Karpas-422 (cell line): ENCODE results near the gene MFSD6. TPM values are rescaled to one million over a fixed set of nuclear protein-coding genes. Genes with fewer than 3 reads are reported as not detected.

Experiments
- DNase-seq: peaks from one replicate; pipeline ENCODE4 v3.0.0-alpha.2; 2015
- H2AFZ ChIP-seq: fragments of 200-600 bp; sonication (generic); 2 replicates; pipeline ENCODE4 v1.6.1; 2014; ENCODE audit warnings: antibody characterized with exemption, low read length, mixed read lengths
- H3K27ac ChIP-seq: fragments of 200-600 bp; sonication (generic); 2 replicates; pipeline ENCODE4 v1.5.1; 2014; ENCODE audit warnings: mild to moderate bottlenecking, low read length, moderate library complexity
- H3K27me3 ChIP-seq: fragments of 200-600 bp; sonication (generic); 2 replicates; pipeline ENCODE4 v1.6.1; 2014; ENCODE audit warnings: low read length, mixed read lengths
- H3K36me3 ChIP-seq: fragments of 200-600 bp; sonication (generic); 2 replicates; pipeline ENCODE4 v1.6.1; 2014; ENCODE audit warnings: low read length, mixed read lengths; ENCODE audit not compliant: insufficient read depth
- H3K4me1 ChIP-seq: fragments of 200-600 bp; sonication (generic); 2 replicates; pipeline ENCODE4 v1.6.1; 2014; ENCODE audit warnings: mild to moderate bottlenecking, low read length, mixed read lengths
- H3K4me2 ChIP-seq: fragments of 200-600 bp; sonication (generic); 2 replicates; pipeline ENCODE4 v1.6.1; 2014; ENCODE audit warnings: low read length, low read depth, mild to moderate bottlenecking; ENCODE audit not compliant: poor library complexity, severe bottlenecking
- H3K4me3 ChIP-seq: fragments of 200-600 bp; sonication (generic); 2 replicates; pipeline ENCODE4 v1.5.1; 2014; ENCODE audit warnings: mild to moderate bottlenecking, antibody characterized with exemption, low read length, mixed read lengths
- H3K79me2 ChIP-seq: fragments of 200-600 bp; sonication (generic); 2 replicates; pipeline ENCODE4 v1.6.1; 2014; ENCODE audit warnings: mild to moderate bottlenecking, low read length, mixed read lengths
- H3K9ac ChIP-seq: fragments of 200-600 bp; sonication (generic); 2 replicates; pipeline ENCODE4 v1.6.0; 2014; ENCODE audit warnings: low read length
- H3K9me2 ChIP-seq: fragments of 200-600 bp; sonication (generic), shearing (Covaris generic); replicated peaks from 2 replicates; pipeline ENCODE4 v1.6.0; 2014; ENCODE audit warnings: mild to moderate bottlenecking, low read length, moderate library complexity; ENCODE audit not compliant: insufficient read depth
- H3K9me3 ChIP-seq: fragments of 300-700, 200-600 bp; sonication (generic); 2 replicates; pipeline ENCODE4 v1.6.1; 2014; ENCODE audit warnings: low read length, mixed read lengths
- H4K20me1 ChIP-seq: fragments of 200-600 bp; sonication (generic); 2 replicates; pipeline ENCODE4 v1.6.1; 2014; ENCODE audit warnings: mild to moderate bottlenecking, antibody characterized with exemption, low read length, low read depth; ENCODE audit not compliant: insufficient read depth
- total RNA-seq: library from RNA; depleted of rRNA; stranded (reverse); fragments of >200 nt; shearing (Covaris generic); gene quantifications from 2 replicates; pipeline ENCODE4 v1.2.3, GENCODE V29; 2014; ENCODE audit warnings: low replicate concordance

Gene MFSD6
- total RNA-seq, 1 experiment from 2014 or later: 65.9 TPM

- Histone ChIP-seq H2AFZ (no peak overlapping the region), H3K27me3 (no peaks in the 10 kb centered on the region), H3K9me3 (no peaks in the 10 kb centered on the region), H3K9me2 (no peaks in the 10 kb centered on the region), H3K4me1 (peaks cover 64% of the 10 kb centered on the region), H3K36me3 (no peaks in the 10 kb centered on the region), H3K27ac (peak overlapping the region; percentile 10; the same call in 1 of the 2 replicates), H3K4me2 (no peak overlapping the region), H3K4me3 (no peak overlapping the region), H3K79me2 (peaks cover 96% of the 10 kb centered on the region), H3K9ac (0 out of 2 replicates have a peak overlapping the region, but pooled peaks have one; percentile 8), H4K20me1 (no peaks in the 10 kb centered on the region)
- no peak for DNase-seq
Observed at GRCh38 chr2:190444976-190445375, 36.8 kb downstream of the MFSD6 start.

GRCh38 chr2:190446193-190446592 is 38.0 kb downstream of the MFSD6 start:
- H3K27me3 ChIP-seq: no peaks in the 10 kb centered on the region
- H3K79me2 ChIP-seq: peaks cover 96% of the 10 kb centered on the region
- no peak overlapping the region for H2AFZ ChIP-seq
- no peak overlapping the region for H3K27ac ChIP-seq
- no peak for DNase-seq
- H3K9me2 ChIP-seq: no peaks in the 10 kb centered on the region
- no peak overlapping the region for H3K9ac ChIP-seq
- H3K36me3 ChIP-seq: no peaks in the 10 kb centered on the region
- H3K4me1 ChIP-seq: peaks cover 51% of the 10 kb centered on the region
- H3K9me3 ChIP-seq: no peaks in the 10 kb centered on the region
- no peak overlapping the region for H3K4me2 ChIP-seq
- no peaks in the 10 kb centered on the region for H4K20me1 ChIP-seq
- H3K4me3 ChIP-seq: no peak overlapping the region

DNA sequence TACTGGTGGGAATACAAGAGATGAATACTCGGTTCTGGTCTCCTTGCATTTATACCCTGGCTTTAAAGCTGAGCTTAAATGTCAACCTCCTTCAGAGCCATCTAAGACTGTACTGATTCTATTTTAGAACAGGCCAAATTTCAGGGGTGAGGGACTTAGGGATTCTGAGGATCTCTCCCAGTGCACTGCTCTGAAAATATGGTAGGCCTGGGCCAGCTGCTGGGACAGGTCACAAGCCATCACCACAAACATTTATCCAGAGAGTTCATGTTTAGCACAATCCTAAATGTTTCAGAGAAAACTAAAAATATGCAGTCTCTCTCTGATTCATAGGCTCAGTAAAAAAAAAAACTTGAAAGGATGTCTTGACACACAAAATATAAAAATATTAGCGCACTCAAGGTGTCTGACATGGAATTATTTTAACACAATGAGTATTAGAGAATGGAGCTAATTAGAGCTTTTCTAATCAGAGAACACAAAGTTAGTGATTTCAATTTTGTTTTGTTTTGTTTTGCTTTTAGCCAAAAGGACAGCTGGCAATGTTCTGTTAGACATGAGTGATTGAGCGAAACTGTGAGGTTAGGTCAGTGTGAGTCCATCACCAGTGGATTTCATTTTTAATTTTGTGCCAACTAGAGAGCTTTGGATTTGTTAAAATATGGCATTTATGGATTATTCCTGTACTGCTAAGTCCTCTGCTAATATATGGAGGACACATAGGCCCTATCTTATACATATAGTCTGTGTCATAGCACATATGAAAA is 38.8 kb downstream of the MFSD6 start:
- Histone ChIP-seq H2AFZ (no peak overlapping the region), H3K4me2 (no peak overlapping the region), H3K9me2 (no peaks in the 10 kb centered on the region), H3K27ac (no peak overlapping the region), H3K27me3 (no peaks in the 10 kb centered on the region), H4K20me1 (no peaks in the 10 kb centered on the region), H3K4me1 (peaks cover 44% of the 10 kb centered on the region), H3K9me3 (no peaks in the 10 kb centered on the region), H3K4me3 (no peak overlapping the region), H3K79me2 (peaks cover 96% of the 10 kb centered on the region), H3K9ac (no peak overlapping the region), H3K36me3 (no peaks in the 10 kb centered on the region)
- no peak for DNase-seq

- H2AFZ ChIP-seq: no peak overlapping the region
- H3K4me2 ChIP-seq: no peak overlapping the region
- H4K20me1 ChIP-seq: no peaks in the 10 kb centered on the region
- no peak overlapping the region for H3K9ac ChIP-seq
- H3K9me3 ChIP-seq: no peaks in the 10 kb centered on the region
- H3K27me3 ChIP-seq: no peaks in the 10 kb centered on the region
- no peaks in the 10 kb centered on the region for H3K36me3 ChIP-seq
- no peak for DNase-seq
- H3K4me3 ChIP-seq: no peak overlapping the region
- no peak overlapping the region for H3K27ac ChIP-seq
- no peaks in the 10 kb centered on the region for H3K9me2 ChIP-seq
- peaks cover 36% of the 10 kb centered on the region for H3K4me1 ChIP-seq
- peaks cover 93% of the 10 kb centered on the region for H3K79me2 ChIP-seq
Observed at GRCh38 chr2:190447766-190448165, 39.6 kb downstream of the MFSD6 start.

DNA sequence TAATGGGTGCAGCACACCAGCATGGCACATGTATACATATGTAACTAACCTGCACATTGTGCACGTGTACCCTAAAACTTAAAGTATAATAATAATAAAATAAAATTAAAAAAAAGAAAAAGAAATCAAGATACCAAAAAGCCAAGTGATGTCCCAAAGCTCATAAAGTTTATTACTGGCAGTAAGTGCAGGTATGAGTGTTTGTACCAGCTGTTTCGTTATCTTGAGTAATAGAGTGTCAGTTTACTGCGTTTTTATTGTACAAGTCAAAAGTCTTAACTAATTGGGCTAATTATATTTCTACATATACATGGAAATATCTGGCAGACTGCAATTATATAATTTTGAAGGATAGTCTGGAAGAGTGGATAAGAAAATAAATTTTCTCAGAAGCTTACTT is 41.8 kb downstream of the MFSD6 start:
- no peaks in the 10 kb centered on the region for H4K20me1 ChIP-seq
- no peaks in the 10 kb centered on the region for H3K9me2 ChIP-seq
- H3K9me3 ChIP-seq: no peaks in the 10 kb centered on the region
- H3K79me2 ChIP-seq: peaks cover 91% of the 10 kb centered on the region
- no peak for DNase-seq
- H3K4me1 ChIP-seq: peaks cover 19% of the 10 kb centered on the region
- H3K9ac ChIP-seq: no peak overlapping the region
- no peak overlapping the region for H3K4me3 ChIP-seq
- H3K4me2 ChIP-seq: no peak overlapping the region
- no peaks in the 10 kb centered on the region for H3K27me3 ChIP-seq
- H3K27ac ChIP-seq: no peak overlapping the region
- no peak overlapping the region for H2AFZ ChIP-seq
- peaks cover 10% of the 10 kb centered on the region; the same call in 1 of the 2 replicates for H3K36me3 ChIP-seq

DNA sequence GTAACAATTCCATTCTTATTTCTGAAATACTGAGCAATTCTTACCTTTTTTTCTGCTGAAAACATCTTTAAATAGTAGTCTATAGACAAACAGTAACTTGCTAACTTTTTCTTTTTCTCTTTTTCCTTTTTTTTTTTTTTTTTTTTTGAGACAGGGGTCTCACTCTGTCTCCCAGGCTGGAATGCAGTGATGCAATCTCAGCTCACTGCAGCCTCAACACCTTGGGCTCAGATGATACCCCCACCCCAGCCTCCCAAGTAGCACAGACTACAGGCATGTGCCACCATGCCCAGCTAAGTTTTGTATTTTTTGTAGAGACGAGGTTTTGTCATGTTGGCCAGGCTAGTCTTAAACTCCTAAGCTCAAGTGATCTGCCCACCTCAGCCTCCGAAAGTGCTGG is 42.2 kb downstream of the MFSD6 start:
- Histone ChIP-seq H3K9ac (no peak overlapping the region), H3K27me3 (no peaks in the 10 kb centered on the region), H3K9me2 (no peaks in the 10 kb centered on the region), H3K4me1 (peaks cover 19% of the 10 kb centered on the region), H3K4me3 (no peak overlapping the region), H3K27ac (no peak overlapping the region), H4K20me1 (no peaks in the 10 kb centered on the region), H3K4me2 (no peak overlapping the region), H3K9me3 (no peaks in the 10 kb centered on the region), H2AFZ (no peak overlapping the region), H3K36me3 (peaks cover 10% of the 10 kb centered on the region; the same call in 1 of the 2 replicates), H3K79me2 (peaks cover 89% of the 10 kb centered on the region)
- DNase-seq: no peak

DNA sequence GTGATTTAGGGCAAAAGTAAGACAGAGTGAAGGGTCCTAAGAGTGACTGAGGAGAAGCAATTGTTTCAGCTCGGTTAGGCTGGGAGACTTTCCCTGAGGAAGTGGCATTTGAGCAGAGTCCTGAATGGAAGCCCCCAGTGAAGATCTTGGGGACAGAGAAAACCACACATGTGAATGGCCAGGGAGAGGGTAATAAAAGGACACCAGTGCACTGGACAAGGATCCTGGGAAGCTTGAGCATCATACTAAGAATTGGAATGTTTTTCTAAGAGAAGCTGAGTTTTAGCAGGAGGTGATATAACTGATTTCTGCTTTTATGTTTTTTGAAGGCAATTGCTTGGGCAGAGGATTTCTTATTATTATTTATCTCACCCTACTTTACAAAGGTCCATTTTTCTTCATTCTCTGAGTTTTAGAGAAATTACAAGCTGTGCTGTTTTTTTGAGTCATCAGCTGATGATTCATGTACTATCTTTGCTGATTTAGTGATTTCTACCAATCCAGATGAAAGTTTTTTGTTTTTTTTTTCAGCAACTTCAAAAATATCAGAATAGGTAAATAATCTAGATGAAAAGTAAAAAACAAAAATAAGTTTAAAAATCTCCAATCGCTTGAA is 43.5 kb downstream of the MFSD6 start:
- Histone ChIP-seq H3K4me1 (peaks cover 15% of the 10 kb centered on the region), H3K4me2 (no peak overlapping the region), H4K20me1 (no peaks in the 10 kb centered on the region), H3K9me3 (no peaks in the 10 kb centered on the region), H3K4me3 (no peak overlapping the region), H3K9me2 (no peaks in the 10 kb centered on the region), H2AFZ (no peak overlapping the region), H3K79me2 (peaks cover 88% of the 10 kb centered on the region), H3K27me3 (no peaks in the 10 kb centered on the region), H3K27ac (no peak overlapping the region), H3K9ac (no peak overlapping the region), H3K36me3 (peaks cover 16% of the 10 kb centered on the region)
- DNase-seq: no peak

DNA sequence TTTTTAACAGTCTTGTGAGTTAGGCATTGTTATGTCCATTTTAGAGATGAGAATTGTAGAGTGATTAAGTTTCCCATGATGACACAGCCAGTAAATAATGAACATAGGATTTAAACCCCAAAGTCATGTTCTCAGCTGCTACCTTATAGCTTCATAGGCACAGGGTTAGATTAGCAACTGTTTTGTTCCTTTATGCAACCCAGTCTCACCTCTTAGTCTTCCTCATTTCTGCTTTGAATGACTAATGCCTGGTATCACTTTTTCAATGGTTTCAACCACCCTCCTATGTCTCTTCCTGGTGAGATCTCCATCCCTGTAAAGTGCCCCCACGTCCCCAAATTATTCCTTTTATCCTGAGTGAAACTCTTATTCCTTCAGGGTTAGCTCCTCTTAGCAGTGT is 44.3 kb downstream of the MFSD6 start:
- Histone ChIP-seq H3K36me3 (peaks cover 16% of the 10 kb centered on the region), H3K27ac (no peak overlapping the region), H3K9ac (no peak overlapping the region), H3K4me2 (no peak overlapping the region), H3K9me3 (no peaks in the 10 kb centered on the region), H3K27me3 (no peaks in the 10 kb centered on the region), H3K4me1 (peaks cover 13% of the 10 kb centered on the region), H3K9me2 (no peaks in the 10 kb centered on the region), H3K79me2 (peaks cover 88% of the 10 kb centered on the region), H2AFZ (no peak overlapping the region), H3K4me3 (no peak overlapping the region), H4K20me1 (no peaks in the 10 kb centered on the region)
- no peak for DNase-seq
